Measurements from ENCODE around the gene PCYOX1L.

The PCYOX1L gene

DNA sequence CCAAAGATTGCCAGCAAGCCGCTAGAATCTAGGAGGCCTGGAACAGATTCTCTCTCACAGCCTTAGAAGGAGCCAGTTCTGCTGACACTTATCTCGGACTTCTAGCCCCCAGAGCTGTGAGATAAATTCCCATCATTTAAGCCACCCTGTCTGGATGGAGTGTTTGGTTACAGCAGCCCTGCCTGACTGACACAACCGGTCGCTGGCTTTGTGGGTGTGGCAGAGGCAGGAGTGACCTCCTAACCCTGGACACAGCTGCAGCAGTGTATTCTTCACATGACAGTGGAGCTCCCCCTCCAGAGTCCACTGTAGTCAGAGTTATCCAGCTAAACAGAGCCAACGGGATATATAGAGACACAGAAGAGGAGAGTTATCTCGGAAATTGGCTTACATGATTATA is 42.5 kb downstream of the PCYOX1L start:
- ChIA-PET CTCF (interaction anchor here (1.2 to 1.3 kb wide), 3 partner anchors 16 to 43 kb away, joined by 3 read pairs; no protein-coding TSS in a partner anchor), POLR2A (no interaction called here)
- no peak for DNase-seq (ENCODE audit: extremely low spot score)
- TF ChIP-seq, protein P1, sequence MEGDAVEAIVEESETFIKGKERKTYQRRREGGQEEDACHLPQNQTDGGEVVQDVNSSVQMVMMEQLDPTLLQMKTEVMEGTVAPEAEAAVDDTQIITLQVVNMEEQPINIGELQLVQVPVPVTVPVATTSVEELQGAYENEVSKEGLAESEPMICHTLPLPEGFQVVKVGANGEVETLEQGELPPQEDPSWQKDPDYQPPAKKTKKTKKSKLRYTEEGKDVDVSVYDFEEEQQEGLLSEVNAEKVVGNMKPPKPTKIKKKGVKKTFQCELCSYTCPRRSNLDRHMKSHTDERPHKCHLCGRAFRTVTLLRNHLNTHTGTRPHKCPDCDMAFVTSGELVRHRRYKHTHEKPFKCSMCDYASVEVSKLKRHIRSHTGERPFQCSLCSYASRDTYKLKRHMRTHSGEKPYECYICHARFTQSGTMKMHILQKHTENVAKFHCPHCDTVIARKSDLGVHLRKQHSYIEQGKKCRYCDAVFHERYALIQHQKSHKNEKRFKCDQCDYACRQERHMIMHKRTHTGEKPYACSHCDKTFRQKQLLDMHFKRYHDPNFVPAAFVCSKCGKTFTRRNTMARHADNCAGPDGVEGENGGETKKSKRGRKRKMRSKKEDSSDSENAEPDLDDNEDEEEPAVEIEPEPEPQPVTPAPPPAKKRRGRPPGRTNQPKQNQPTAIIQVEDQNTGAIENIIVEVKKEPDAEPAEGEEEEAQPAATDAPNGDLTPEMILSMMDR (IDR thresholded peaks at IDR 0.05; ENCODE audit: control extremely low read depth, extremely low read depth, low read depth, missing control alignments), result no peak

DNA sequence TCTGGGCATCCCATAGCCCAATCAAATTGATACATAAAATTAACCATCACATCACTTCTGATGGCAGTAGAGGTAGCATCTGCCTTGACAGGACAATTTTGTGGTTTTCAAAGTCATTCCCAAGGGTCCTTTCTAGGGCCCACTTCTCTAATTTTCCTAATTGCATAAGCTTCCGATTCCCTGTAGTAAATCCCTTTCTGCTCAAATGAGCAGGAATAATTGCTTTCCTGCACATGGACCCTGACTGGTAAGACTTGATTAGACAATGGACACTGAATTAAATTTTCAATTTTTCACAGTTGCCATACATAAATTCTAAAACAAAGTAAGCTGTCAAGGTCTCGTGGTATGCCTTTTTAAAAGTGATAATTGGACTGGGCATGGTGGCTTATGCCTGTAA is 43.2 kb downstream of the PCYOX1L start:
- no peak for DNase-seq (ENCODE audit: extremely low spot score)
- TF ChIP-seq, protein P1 (IDR thresholded peaks at IDR 0.05; ENCODE audit: control extremely low read depth, extremely low read depth, low read depth, missing control alignments), result no peak
- POLR2A ChIA-PET, result no interaction called here
- CTCF ChIA-PET, result interaction anchor here (1.2 to 1.3 kb wide), 3 partner anchors 15 to 42 kb away, joined by 3 read pairs; no protein-coding TSS in a partner anchor

DNA sequence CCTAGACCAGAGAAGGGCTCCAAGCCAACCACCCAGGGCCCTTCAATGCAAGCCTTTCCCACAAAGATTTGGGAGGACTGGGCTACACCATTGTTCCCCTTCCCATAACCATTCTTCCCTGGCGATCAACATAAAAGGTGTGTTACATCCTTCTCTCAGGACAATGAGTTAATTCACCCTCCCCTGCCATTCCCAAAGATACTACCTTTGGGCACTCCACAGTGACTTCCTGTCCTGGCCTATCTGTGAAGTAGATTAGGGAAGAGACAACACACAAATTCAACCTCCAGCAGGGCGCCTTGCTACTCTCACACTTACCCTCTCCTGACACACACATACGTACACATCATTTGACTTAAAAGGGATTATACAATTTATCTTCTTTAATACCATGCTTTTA is 44.4 kb downstream of the PCYOX1L start:
- DNase-seq (ENCODE audit: extremely low spot score), result no peak
- TF ChIP-seq, protein P1 (IDR thresholded peaks at IDR 0.05; ENCODE audit: control extremely low read depth, extremely low read depth, low read depth, missing control alignments), result no peak
- POLR2A ChIA-PET, result no interaction called here
- CTCF ChIA-PET, result interaction anchor here (1.0 kb wide), 1 partner anchor 40 kb away, joined by 3 read pairs; no protein-coding TSS in a partner anchor

DNA sequence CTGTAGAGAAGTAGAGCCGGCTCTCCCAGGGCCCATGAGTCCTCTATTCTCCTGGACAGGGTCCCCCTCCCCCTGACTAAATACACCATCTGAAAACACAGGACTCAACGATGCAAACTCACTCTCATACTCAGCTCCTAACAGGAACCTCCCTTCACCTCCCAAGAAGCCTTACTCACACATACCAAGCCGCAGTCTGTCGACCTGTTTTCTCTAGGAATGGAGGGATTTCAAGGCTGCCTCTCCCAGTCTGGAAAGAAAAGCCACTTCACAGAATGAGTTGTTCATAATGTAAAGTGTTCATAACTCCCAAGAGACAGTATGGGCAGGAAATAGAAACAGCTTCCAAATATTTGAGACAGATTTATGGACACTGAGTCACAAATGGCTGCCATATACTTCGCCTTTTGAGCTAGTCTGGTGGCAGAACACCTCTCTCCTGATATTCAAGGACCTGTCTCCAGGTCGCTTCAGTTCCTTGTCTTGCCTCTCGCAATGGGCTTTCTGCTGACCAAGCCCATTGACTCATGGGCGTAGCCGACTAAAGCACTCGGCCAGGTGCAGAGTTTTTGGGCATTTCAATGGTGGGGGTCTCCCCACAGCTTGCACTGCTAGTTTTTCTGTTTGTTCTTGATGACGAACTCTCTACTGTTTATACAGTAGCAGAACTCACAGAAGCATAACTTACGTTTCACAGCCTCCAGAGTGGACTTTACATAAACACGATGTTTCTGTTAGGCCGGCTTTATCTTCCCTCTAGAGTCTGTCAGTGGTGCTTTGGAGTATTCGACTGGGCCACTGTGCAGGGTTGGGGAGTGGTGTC is 46.3 kb downstream of the PCYOX1L start:
- CTCF ChIA-PET, result interaction anchor here (1.3 to 1.6 kb wide), 7 partner anchors 9 to 202 kb away, joined by 3 to 7 read pairs (median 4); no protein-coding TSS in a partner anchor
- POLR2A ChIA-PET, result no interaction called here
- no peak for DNase-seq (ENCODE audit: extremely low spot score)
- TF ChIP-seq, protein P1 (IDR thresholded peaks at IDR 0.05; ENCODE audit: control extremely low read depth, extremely low read depth, low read depth, missing control alignments), result no peak

DNA sequence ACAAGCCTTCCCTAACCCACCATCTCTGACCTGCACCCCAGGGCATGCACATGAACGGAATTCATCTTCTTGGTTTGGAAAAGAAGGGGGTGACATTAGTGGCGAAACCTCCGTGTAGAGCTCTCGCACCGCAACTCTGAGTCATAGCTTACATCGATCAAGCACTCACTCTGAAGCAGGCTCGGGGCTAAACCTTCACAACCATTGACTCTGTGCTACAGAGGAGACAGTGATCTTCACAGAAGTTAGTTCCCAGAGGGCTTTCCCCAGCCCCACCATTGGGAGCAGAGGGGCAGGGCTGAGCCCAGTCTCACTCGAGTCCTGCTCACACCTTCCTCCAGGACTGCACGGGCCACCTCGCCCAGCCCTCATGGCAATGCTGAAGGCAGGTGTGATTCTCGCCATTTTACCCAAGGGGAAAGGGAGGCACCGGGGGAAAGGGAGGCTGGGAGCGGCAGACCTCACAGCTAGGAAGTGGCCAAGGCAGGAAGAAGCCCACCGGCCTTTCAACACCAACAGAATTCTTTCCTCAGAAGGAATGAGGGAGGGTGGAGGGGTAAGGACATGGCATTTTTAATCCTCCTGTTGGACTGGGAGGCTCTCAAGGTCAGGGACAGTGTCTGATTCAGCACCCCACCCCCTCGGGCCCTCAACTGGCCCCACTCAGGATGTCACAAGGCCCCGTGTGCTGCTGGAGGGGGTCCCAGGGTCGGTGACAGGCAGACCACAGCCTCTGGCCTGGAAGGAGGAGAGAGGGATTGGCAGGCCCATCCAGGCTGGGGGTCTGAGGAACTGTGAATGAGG is 47.1 kb downstream of the PCYOX1L start:
- DNase-seq (ENCODE audit: extremely low spot score), result no peak
- CTCF ChIA-PET, result interaction anchor here (1.3 to 1.6 kb wide), 7 partner anchors 18 to 201 kb away, joined by 3 to 7 read pairs (median 4); no protein-coding TSS in a partner anchor
- POLR2A ChIA-PET, result no interaction called here
- TF ChIP-seq, protein P1 (IDR thresholded peaks at IDR 0.05; ENCODE audit: control extremely low read depth, extremely low read depth, low read depth, missing control alignments), result no peak

DNA sequence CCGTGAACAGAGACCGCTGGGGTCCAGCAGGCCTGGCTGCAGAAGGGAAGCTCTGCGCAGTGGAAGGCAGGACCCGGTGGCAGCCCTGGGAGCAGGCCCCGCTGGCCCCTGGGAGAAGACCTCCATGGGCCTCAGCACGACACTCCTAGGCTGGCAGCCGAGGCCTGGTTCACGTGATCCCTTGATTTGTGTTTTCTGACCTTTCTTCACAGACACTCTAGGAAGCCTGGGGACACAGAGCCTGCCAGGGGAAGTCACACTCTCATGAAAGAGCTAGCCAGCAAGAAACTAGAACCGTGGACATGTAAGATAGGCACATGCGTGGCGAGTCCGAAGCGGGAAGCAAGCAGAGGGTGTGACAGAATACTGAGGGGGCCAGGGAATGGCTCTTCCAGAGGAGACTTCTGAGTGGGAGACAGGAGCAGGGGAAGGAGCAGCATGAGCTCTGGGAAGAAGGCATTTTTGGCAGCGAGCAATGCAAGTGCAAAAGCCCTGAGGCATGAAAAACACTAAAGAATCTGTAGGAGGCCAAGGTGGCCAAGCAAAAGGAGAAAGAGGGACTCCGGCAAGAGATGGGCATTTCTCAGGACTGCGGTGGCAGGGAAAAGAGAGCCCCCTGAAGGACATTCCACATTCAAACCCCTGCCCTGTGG is 47.8 kb downstream of the PCYOX1L start:
- POLR2A ChIA-PET, result interaction anchor here (0.6 kb wide), 1 partner anchor 71 kb away, joined by 4 read pairs; no protein-coding TSS in a partner anchor
- TF ChIP-seq, protein P1 (IDR thresholded peaks at IDR 0.05; ENCODE audit: control extremely low read depth, extremely low read depth, low read depth, missing control alignments), result no peak

More for the DNA sequence above, 47.8 kb downstream of the PCYOX1L start:
- CTCF ChIA-PET, result interaction anchor here (1.4 to 1.5 kb wide), 3 partner anchors 34 to 201 kb away, joined by 3 to 4 read pairs (median 4); no protein-coding TSS in a partner anchor
- no peak for DNase-seq (ENCODE audit: extremely low spot score)

Measured in GM10248 (cell line).